ELR (cell line): ENCODE results near the gene CEP128.

Source experiments
- DNase-seq: peaks from one replicate; pipeline ENCODE4 v3.0.0-alpha.2; 2015; ENCODE audit warnings: low read depth

Gene CEP128

DNA sequence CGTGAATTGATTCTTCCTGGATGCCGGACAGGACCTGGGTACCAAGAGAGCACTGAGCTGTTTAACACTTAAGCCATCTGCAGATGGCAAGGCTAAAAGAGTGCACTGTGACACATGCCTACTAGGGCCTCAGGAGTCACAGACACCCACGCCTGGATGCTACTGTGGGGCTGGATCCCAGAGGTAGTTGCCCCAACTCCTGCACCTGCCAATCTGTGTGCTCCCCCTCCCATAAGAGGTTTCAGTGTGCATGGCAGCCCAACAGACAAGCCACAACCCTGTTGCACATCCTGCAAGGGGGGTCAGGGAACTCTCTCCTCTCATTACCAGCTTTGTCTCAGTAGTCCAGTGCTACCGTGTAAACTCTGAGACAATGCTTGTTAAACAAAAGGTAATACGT, 169.0 kb downstream of the CEP128 start:
- DNase-seq: no peak

DNA sequence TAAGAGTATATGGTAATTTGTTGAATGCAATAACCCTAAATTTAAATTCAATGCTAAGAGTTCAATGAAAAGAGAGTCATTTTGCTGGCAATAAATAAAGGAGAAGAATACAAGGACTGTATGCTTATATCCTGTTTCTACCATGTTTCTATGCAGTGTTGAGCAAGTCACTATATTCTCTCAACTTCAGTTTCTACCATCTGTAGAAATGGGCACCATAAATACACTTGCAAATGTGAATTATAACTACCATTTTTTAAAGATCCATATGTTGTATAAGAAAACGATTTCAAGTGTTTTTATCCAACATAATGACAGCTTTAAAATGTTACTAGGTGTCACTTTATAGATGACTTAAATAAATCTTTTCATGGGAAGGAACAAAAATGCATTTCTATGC, 170.3 kb downstream of the CEP128 start:
- DNase-seq: no peak

DNA sequence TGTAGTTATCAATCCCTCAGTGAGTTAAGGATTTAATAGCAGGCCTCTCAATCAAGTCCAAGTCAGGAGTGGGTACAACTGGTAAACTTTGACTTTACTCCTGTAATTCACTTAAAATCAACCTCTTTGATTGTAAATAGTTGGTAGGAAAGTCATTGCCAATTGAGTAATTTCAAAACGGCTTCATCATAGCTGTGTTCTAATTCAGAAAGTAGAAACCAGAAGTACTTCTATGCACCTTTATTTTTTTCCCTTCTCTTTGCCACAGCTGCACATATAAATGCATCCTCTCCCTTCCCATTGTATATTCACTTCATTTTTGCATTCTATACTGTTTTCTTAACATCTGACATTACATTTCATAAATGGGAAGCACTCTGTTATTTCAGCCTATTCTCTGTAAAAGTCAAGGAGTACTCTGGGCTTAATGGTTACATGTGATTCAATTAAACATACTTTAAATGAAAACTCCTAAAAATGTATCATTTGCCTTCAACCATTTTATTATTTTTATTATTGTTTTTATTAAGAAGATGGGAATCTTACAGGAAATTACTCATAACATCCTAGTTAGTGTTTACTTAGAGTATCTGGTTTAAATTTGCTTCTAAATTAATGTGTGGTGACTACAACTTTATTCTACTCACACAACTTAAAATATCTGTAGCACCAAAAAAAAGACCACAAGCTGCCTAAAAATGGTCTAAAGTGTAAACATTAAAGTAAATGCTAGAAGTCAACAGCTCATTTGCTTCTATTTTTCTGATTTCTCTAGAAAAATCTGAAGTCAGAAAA, 171.2 kb downstream of the CEP128 start:
- DNase-seq: peak; percentile 15

DNA sequence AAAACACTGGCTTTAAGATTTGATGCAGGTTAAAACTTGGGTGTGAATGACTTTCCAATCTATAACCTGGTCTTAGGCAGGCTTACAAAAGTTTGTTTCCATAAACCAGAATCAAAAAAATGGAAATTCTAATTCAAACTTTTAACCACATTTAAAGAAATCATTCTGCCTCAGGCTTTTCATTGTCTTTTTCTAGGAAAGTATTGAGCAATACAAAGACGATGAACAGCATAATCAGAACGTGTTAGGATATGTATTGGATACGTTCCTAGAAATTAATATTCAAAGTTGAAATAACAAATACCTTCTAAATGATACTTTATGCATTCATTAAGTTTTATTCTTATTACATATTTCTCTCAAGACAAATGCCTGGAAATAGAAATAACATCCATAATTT, 172.9 kb downstream of the CEP128 start:
- no peak for DNase-seq

DNA sequence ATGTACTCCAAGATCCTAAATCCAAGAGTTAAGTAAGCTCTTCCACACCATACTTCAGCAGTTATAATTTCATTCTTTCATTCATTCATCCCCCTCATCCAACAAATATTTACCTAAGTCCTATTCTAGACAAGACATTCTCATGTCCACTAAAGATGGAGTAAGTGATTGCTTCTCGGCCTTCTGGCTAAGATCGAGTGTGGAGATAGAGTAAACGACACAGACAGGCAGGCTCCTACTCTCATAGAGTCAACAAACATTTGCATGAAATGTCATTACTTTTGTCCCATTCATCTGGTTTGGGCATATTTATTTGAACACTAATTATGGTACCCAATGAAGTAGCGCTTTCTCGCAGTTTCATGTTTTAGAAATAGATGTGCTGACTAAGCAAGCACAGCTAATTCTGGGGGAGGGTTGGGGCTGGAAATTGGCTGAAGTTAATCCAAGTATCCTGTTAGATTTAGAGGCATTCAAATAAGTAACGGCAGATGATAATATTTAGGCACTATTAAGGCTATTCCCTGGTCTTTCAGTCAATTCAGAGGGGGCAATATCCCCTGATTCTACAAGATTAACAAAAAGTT, 176.5 kb downstream of the CEP128 start:
- DNase-seq: no peak

DNA sequence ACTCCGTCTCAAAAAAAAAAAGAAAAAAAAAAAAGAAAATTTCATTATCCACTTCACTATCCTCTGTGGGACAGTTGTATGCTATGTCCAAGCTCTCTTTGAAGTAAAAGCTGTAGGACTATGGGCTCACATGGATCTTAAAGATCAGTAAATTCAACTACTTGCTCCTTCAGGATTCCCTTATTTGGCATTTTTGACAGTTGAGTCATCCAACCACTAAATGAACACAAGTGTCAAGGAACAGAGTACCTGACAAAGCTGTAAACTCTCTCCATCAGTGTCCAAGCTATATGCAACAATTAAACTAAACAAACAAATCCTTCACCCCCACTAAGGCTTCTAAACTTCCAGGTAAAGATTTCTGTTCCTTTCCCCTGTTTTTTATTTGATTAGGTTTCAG, 177.0 kb downstream of the CEP128 start:
- DNase-seq: peak; percentile 42

DNA sequence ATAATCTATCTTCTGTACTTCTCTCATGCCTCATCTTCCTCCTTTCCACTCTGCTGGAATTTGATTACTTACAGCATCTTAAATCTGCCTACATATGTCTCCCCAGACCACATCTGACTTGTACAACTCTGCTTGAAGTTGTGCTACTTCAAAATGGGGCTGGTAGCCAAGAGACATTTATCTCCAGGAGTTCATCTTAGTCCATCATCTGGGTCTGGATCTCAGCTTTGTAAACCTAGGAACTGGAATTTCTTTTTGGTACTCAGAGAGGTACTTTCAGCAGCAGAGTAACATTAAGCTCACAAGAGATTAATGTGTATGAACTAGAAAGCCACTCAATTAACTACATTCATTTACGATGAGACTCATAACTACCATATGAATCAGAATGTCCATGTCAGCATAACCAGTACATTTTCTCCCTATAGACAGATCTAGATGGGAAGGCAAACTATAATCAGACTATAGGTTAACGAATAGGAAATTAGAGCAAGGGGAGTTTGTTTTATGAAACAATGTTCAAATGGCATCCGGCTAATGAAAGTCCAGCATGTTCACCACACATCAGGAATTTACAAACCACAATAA, 178.8 kb downstream of the CEP128 start:
- peak; percentile 17 for DNase-seq

DNA sequence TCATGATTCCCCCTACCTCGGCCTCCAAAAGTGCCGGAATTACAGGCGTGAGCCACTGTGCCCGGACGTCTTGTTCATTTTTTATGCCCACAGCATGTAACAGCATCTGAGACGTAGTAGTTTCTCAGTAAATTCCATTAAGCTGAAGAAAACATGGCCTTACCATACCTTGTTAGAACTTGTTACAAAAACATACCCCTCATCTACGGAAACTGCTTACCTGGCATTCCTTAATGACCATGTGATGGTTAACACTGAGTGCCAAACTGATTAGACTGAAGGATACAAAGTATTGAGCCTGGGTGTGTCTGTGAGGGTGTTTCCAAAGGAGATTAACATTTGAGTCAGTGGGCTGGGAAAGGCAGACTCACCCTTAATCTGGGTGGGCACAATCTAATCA, 186.8 kb downstream of the CEP128 start:
- DNase-seq: no peak

DNA sequence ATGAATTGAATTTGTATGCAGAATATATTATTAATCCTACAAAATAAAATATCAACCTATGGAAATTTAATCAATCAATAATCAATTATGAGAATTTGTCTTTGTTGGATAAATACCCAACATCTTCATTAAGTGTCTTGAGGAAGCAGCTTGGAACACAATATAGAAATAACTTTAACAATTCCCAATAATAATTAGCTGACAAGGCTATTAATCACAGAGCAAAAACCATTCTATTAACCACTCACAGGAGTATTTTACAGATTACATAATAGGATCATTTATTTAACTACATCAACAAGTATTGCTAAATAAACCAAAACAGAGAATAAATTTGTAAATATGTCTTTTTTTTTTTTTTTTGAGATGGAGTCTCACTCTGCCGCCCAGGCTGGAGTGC, 190.3 kb downstream of the CEP128 start:
- no peak for DNase-seq

DNA sequence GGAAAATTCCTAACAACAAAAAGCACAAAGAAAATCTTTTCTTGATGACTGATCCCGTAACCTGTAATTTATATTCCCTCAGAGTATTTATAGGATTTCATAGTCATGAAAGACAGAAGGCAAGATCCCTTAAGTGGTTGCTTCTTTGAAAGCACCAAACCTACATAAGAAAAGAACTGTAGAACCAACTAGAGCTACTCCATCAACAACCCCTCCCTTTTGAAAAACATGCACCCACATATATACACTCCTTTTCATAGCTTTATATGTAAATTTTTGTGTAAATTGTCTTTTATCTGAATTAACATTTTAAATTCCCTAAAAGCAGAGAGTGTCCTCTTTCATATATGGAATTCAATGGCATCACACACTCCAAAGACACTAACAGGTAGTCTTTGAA, 215.3 kb downstream of the CEP128 start:
- no peak for DNase-seq

DNA sequence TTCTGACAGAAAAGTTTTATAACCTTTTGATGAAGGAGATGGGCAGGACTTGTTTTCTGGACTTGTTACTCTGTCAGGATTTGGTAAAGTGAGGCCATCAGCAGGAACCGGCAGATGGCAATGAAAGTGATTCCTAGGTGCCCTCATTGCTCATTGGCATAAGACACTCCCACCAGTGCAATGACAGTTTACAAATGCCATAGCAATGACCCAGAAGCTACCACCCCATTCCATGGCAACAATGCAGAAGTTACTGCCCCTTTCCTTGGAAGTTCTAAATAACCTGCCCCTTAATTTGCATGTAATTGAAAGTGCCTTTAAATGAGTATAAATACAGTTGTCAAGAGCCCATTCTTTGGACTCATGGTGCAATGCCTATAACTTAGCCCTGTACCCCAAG, 222.6 kb downstream of the CEP128 start:
- peak; percentile 15 for DNase-seq

DNA sequence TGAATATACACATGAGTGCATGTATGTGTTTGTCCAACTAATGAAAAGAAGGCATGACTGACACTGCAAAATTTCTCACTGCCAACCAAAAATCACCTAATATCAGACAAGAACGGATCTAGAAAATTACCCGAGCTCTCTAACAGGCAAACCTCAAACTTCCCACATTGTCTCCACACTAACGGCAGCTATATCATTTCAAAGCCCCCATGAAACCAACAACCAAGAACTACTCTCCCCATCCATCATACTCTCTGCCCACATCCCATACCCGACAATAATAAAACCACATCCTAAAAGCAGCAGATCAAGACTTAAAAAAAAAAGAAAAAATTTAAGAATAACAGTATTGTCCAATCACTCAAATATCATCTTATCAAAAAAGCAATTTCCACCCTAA, 227.1 kb downstream of the CEP128 start:
- DNase-seq: no peak

DNA sequence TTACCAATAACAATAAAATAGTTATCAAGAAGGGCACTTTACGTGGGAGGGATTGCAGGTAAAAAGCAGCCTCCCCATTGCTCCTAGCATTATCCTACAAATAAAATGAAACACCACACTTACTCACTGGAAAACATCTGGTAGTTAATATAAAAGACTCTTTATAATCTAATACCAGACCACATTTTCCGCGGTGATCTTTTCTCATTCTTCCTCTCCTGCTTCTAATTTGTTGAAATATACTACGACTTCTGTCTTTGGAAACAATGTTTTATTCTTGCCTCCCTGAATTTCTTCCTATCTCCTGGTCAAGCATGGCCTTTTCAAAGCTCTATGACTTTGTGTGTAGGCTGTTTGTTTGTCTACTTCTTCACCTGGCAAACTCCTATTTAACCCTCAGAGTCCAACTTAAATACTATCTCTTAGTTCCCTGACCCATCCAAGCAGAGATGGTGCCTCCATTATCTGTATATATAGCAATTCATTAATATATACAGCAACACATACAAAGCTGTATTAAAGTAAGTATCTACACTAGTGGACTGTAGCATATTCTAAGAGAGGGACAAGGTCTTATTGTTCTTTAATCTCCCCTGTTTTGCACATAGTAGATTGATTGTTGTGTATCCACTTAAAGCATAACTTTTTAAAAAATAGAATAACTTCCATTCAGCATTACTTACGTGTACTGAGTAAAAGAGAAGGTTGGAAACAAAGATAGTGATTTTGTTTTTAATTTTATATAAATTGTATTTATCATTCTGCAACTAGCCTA, 228.3 kb downstream of the CEP128 start:
- no peak for DNase-seq

DNA sequence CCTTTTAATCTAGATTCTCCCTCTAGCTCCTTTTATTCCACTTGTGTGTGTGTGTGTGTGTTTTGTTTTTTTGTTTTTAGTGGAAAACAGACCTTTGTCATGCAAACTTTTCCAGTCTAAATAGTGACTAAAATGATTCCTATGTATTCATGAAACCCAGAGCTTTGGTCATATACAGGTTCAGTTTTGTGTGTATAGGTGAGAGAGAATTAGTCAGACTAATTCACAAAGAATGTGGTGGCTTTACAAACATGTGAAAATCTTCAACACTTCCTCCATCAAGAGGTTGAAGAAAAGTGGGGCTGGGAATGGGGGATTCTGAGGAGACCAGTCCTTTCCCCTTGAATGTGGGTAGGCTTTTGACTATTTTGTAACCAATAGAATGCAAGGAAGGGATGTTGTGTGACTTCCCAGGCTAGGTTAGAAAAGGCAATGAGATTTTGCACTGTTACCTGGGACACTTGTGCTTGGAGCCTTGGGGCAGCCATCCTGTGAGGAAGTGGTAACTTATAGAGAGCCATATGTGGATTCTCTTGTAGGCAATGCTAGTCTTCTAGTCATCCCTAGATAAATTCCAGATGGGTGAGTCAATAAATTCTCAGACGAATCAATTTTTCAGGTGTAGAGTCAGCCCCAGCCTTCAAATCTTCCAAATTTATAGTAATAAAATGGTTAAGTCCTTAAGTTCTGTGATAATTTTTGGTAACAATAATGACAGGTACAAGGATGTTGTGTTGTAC, 236.1 kb downstream of the CEP128 start:
- peak; percentile 67 for DNase-seq

DNA sequence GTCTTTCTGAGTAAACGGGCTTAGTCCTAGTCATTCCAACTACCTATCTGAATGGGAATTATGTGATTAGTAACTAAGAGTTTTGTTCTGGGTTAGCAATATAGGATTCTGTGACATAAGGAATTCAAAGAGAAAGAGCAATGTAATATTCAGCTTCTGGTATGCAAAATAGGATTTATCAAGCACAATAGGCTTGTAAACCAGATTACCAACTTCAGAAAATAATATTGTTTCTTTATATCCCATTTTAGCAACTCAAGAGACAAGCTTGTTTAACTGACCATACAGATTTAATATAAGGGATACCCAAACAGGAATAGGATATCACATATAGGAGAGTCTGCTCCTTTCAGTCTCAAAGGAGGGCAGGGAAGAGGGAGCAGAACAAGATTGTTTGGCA, 240.9 kb downstream of the CEP128 start:
- no peak for DNase-seq

DNA sequence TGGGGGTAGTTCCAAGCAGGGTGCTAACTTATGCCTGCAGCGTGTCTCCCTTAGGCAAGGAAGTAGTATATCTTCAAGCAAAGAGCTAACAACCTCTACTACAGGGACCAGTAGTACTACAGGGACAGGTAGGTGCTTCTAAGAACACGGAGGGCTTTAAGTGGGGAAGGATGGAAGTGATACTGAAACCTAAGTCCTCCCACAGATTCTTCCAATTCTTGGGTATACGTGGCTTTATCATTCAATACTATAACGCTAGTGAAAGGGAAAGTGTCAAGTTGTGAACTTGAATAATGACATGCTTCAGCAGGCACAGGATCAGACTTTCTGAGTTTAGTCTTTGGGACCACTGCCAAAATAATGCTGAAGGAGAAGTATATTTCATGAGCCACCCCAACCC, 241.7 kb downstream of the CEP128 start:
- DNase-seq: no peak

DNA sequence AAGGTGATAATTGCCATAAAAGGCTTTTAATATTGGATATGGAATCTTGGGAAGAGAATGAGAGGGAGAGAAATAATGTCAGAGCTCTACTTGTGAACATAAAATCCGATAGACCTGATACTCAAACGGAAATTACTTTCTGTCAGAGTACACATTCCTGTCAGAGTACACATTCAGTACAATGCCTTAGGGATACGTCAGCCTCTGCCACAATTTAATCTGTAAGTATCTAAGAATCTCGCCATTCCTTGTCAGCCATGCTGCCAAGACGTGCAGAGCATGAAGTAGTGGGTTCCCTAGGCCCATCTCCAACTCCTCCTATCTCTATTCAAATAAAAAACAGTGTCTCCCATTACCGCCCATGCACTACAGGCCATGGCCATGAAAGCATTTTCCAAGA, 242.6 kb downstream of the CEP128 start:
- DNase-seq: no peak

DNA sequence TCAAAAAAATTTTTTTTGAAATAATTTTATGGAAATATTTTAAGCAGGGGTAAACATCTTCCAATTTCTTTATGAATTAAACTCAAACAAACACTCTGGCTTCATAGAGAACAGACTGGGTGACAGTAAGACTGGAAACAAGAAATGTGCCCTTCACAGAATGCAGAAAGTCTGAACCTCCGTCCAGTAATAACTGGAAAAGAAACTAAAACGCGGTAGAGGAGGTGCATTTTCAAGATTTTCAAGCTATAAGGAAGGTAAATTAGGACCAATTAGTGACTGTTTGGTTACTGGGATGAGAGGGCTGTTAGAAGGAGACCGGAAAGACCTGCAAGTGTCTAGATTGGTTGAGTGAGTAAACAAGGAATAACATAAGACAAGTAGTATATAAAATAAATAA, 245.7 kb downstream of the CEP128 start:
- DNase-seq: no peak

DNA sequence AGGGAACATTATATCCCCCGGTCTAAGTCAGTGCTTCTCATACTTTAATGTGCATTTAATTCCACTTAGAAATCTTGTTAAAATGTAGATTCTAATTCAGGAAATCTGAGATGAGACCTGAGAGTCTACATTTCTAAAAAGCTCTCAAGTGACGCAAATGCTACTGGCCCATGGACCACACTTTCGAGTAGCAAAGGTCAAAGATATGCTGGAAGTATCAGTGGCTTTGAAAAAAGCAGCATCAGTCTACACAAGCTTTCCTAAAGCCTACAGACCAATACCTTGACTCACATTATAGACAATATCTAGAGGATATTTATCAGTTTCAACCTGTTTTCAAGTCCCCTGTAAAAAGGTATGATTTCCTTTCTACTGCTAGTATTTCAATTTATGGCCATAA, 248.6 kb downstream of the CEP128 start:
- no peak for DNase-seq

DNA sequence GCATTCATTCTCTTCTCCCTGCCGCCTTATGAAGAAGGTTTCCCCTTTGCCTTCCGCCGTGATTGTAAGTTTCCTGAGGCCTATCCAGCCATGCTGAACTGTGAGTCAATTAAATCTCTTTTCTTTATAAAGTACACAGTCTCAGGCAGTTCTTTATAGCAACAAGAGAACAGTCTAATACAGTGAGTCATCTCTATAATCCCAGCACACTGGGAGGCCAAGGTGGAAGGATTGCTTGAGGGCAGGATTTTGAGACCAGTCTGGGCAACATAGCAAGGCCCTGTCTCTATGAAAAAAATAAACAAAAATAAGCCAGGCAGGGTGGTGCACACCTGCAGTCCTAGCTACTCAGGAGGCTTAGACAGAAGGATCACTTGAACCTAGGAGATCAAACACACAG, 259.9 kb downstream of the CEP128 start:
- peak; percentile 41 for DNase-seq

DNA sequence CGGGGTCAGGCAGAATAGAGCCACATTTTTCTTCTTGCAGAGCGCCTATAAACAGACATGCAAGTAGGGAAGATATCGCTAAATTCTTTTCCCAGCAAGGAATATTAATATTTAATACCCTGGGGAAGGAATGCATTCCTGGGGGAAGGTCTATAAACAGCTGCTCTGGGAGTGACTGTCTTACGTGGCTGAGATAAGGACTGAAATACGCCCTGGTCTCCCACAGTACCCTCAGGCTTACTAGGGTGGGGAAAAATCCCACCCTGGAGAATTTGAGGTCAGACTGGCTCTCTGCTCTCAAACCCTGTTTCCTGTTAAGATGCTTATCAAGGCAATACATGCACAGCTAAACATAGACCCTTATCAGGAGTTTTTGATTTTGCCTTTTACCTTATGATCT, 262.3 kb downstream of the CEP128 start:
- DNase-seq: peak; percentile 3

DNA sequence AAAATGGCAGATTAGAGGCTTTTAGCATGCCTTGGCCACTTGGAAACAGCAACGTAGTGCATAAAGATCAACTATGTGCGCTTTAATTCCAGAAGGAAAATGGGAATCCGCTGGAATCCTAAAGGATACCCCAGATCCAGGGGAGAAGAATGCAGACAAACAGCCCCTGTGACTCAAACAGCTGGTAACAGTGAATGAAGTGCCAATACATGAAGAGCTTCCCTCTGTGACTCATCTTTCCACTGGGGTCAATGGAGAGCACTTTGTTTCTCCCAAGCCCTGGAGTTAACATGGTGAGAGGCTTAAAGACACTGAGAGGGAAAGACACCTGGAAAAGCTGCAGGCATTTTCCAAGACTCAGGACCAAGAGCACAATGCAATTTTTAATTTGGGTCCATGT, 263.1 kb downstream of the CEP128 start:
- peak; percentile 50 for DNase-seq
